DMS153 treated with DMSO at 0.1 percent for 48 hours (cell line): ENCODE data around the gene CRKL.

ENCODE experiments used
- DNase-seq: peaks from one replicate; lab custom pipeline; 2025; ENCODE audit not compliant: unreplicated experiment; lab: John Stamatoyannopoulos, UW

CRKL gene

DNA sequence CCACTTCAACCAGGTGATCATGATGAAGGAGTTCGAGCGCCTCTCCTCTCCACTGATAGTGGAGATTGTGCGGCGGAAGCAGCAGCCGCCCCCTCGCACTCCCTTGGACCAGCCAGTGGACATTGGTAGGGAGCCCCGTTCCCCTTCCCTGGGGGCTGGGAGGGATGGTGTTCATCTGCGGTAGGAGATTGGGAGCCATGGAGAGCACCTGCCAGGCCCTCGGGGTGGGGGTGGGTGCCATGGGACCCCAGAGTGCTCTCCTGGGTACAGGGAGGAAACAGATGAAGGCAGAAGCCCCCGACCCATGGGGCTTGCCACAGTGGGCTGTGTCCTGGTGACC lies 77.7 kb downstream of the CRKL start:
- DNase-seq = no peak

DNA sequence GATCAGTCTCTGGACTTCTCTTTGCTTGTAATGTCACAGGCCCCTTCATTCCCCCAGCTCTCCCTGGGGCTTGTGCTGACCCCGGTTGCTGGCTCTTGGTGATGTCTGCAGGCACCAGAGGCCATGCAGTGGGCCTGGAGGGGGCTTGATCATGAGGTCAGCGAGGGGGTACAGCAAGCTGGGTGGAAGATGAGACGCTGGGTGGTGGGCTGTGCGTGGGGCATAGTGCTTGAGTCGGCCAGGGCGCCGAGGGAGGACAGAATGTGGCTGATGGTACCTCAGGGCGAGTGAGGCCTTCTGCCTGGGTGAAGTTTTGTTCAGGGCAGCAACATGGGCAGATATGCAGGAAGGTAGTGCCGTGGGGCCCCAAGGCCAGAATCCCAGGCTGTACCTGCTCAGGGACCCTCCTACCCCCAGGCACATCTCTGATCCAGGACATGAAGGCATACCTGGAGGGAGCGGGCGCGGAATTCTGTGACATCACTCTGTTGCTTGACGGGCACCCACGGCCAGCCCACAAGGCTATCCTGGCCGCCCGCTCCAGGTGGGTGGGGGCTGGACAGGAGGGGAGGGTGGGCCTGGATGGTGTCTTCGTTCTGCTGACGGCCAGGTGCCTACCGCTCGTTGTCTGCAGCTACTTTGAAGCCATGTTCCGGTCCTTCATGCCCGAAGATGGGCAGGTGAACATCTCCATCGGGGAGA lies 78.3 kb downstream of the CRKL start:
- no peak for DNase-seq

DNA sequence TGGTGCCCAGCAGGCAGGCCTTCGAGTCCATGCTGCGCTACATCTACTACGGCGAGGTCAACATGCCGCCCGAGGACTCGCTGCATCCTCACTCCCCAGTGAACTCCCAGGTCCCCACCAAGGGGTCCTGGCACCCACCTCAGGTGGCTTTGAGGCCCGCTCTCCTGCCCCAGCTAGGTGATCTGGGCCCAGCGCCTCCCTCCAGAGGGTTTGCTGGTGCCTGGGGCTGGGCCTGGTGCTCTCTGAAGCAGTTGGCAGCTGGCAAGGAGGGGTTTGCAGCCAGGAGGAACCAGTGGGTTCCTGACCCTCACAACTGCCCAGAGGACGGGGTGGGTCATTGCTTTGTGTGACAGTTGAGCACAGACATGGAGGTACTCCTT lies 78.8 kb downstream of the CRKL start:
- DNase-seq = no peak

DNA sequence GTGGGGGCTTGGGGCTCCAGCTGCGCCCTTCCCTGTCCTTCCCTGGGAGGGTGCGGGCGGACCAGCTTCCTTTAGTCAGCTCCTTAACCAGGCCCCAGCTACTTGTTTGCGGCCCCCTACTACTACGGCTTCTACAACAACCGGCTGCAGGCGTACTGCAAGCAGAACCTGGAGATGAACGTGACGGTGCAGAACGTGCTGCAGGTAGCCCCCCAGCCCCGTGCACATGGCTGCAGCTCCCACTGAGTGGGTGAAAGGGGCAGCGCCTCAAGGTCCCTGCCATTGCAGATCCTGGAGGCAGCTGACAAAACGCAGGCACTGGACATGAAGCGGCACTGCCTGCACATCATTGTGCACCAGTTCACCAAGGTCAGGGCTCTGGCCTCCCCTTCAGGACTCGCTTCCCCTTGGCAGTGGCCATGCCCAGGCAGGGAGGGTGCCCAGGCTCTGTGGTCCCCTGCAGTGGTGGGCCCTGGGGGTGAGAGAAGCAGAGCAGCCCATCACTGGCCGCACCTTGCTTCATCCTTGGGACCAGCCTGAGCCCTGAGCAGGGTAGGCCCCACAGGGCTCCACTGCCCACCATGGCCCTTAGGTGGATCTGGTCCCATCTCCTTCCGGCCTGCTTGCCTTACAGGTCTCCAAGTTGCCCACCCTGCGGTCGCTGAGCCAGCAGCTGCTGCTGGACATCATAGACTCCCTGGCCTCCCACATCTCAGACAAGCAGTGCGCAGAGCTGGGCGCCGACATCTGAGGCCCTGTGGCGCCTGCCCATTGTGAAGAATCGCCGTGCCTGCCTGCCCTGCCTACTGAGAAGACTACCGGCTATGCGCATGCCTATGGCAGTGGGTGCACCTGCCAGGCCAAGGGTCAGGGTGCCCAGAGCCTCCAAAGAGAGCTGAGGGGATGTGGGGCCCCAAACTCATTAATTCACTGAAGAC lies 79.7 kb downstream of the CRKL start:
- DNase-seq = no peak

DNA sequence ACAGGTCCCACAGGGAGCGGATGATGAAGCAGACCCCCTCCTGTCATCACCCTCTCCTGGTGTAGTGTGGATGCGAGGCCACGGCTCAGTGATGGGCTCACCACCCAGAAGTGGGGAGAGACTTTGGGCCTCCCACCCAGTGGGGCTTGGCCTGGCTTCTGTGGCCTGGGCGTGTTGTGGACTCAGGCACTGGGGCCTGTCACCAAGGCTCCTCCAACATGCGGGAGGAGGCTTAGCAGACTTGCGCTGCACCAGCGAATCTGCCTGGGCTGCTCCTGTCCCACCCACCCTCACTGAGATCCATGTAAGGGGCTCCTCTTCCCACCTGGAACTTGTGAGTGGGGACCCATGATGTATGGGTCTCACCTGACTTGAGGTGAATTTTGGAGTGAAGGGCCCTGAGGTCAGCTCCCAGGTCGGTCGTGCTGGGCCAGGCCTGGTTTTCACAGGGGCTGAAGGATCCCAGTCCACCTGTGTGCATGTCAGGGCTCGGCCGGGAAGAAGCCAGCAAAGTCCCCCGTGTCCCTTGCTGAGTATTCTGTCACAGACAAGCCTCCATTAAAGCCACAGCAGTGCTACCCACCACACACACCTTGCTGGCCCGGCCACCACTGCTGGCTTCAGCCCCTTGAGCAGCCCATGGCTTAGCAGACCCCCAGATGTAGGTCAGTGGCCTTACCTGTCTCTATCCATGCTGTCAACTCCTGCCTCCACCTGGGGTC lies 80.5 kb downstream of the CRKL start:
- no peak for DNase-seq

DNA sequence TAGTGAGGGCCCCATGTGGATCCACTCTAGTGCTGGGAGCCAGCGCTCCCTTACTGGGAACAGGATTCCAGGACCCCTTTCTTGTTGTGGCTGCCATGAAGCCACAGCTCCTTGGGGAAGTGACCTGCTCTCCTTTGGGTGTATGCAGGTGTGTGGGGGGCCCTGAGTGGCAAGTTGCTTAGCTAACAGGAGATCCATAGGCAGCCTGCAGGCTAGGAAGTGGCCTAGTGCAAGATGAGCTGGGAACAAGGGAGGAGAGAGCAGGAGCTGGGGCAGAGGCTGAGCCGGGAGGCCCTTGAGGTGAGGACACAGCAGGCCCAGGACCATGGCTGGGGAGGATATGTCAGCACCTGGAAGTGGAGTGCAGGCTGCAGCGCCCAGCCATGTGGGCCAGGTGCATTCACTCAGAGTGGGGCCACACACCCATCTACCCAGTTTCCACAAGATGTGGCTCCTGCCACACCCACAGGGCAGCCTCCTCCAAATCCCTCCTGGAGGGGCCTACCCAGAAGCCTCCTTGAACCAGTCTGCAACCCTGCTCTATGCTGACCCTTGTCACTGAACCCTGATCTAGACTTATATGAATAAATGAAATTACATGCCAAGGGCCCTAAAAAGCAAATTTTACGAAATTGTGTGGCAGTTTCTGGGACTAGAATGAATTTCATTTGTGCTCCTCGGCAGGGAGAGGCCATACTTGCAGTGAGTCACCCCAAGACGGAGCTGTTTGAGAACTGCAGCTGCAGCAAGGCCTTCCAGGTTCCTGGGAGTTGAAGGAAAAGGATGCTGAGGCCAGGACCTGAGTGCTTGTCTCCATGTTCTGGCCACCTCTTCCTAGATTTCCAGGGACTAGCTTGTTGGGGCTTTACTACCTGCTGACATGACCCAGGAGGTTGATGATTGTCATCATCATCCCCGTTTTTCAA lies 81.5 kb downstream of the CRKL start:
- DNase-seq = no peak

DNA sequence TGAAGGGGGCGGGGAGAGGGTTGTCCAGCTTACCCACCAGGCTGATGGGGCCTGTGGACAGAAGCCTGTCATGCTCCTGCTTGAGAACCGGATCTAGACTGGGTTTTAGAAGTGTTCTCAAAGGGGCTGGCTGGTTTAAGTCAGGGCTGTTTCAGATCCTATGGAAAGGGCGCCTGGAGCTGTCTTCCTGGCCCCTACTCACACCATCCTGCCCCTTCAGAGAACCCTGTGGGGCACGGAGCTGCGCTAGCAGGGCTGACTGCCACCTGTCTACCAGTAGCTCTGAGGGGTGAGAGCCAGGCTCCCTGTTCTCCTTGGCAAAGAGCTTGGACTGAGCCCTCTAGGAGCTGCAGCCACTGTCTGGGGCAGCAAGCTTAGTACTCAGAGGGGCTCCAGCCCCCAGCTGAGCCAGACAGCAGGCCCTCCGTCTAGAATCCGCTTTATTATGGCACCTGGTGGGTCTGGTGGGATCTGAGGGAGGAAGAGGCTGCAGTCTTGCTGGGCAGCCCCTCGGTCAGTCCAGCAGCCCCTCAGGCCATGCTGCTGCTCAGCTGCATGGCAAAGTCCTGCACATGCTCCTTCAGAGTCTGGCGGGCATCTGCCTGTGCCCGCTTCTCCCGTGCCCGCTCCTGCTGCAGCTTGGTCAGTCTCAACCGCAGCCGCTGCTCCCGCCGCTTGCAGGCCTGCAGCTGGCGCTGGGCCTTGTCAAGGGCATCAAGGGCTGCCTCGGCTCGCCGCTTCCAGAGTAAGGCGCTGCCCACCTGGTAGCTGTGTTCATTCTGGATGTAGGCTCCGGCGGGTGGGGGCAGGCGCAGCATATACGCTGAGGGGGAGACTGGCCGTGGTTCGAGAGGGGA lies 82.4 kb downstream of the CRKL start:
- no peak for DNase-seq

DNA sequence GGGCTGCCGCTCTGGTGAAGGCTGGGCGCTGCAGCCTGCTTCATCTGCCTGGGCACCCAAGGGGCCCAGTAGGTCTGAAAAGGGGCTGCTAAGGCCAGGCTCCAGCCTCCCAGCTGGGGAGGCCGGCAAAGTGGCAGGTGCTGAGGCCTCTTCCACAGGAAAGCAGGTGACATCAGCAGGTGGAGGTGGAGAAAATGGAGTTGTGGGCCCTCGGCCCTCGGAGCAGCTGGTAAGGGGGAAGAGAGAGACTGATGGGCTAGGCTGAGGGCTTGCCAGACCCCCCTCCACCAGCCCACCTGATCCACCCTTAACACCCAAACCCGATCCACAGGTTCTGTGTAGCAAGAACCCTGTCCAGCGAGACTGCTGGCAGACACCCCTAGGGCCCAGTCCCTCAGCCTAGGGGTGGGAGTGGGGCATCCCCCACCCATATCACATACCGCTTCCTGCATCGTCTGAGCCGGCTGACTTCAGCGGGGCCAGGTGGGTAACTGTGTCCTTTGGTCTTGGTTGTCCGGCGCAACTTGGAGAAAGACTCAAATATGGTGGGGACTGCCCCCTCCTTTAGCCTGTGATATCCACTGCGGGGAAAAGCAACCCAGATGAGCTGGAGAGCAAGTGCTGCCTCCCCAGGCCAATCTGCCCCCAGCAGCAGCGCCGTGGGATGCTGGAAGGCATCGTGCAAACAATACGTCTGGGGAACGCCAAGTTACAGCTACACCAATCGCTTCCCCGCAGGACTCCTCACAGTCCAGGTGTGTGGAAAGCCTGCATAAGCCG lies 83.2 kb downstream of the CRKL start:
- DNase-seq = no peak

DNA sequence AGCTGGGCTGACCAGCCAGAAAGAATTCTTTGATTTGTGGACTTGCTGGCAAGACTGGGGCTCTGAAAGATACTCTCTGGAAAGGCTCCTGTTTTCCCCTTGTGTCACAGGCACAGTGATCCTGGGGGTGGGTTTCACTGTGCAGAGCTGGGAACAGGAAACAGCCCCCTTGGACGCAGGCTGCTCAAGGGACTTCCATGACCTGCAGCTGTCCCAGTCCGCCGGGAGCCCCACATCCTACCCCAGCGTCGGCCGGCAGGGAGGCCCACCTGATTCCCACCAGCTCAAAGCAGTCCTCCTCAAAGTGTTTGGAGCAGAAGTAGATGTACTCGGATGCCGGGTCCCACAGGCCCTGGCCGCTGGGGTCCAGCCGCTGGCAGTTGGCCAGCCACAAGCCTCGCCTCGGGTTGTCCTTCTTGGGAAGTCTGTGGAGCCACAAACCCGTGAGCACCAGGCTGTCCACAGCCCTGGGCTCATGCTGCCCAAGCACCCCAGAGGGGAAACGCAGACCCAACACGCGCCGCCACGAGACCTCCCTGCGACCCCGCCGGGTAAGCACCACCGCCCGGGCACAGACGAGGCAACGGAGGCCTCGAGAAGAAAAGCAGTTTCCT lies 83.9 kb downstream of the CRKL start:
- DNase-seq = no peak

DNA sequence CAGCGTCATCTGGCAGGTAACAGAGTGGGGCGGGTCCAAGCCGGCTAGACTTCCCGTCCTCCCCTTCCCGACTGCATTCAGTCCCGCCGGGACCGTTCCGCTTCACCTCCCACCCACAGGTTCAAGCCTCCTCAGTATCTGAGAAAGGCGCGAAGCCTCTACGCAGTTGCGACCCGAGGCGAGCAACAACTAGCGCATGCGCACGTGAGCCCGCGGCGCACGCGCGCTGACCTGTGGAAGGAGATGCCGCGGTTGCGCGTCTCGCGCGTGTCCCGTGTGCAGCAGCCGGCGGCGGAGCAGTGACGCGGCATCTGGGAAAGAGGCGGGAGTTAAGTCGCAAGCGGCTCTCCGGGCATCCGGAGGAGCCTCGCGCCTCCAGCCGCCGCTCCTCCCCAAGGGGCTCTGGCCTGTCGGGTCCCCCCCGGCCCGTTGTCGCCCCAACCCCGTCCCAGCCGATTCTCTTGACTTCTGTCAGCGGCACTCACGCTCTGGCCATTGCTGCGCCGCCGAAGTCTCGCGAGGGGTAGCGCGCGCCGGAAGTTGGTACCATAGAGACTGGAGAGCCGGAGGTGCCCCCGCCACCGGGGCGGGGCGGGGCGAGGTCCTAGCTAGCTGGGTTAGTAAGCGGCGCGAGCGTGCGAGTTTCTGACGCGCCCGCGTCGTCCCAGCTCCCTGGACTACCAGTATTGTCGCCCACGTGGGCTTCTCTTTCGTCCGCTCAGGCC lies 84.6 kb downstream of the CRKL start, which contains the start of gene THAP7:
Gene THAP7 (minus strand): TSS at position 518 of the 725 bp plus-strand sequence. CDS start 207 bp downstream, at position 311.
- DNase-seq = peak; percentile 94
